Astrocyte (in vitro differentiated cells and primary cell): ENCODE results near the gene TGM1. TPM values are rescaled to one million over a fixed set of nuclear protein-coding genes. Genes with fewer than 3 reads are reported as not detected.

ENCODE experiments used
- DNase-seq: peaks from one replicate; pipeline ENCODE4 v3.0.0-alpha.2; 2010; ENCODE audit warnings: low read depth
- FAIRE-seq: peaks from 2 replicates; lab custom pipeline; 2011; peaks lifted over from hg19 to GRCh38; lab: Jason Lieb, UNC
- H2AFZ ChIP-seq: 2 replicates; pipeline ENCODE4 v1.6.0; 2012; ENCODE audit warnings: low read depth, low read length, inconsistent platforms
- H3K27ac ChIP-seq: 2 replicates; pipeline ENCODE4 v1.5.1; 2011; ENCODE audit warnings: low read depth, low read length, inconsistent platforms
- H3K27me3 ChIP-seq: 2 replicates; pipeline ENCODE4 v1.6.0; 2011; ENCODE audit warnings: low read length, inconsistent platforms; ENCODE audit not compliant: insufficient read depth
- H3K36me3 ChIP-seq: 2 replicates; pipeline ENCODE4 v1.5.1; 2011; ENCODE audit warnings: low read length, inconsistent platforms; ENCODE audit not compliant: insufficient read depth
- H3K4me1 ChIP-seq: 2 replicates; pipeline ENCODE4 v1.5.1; 2011; ENCODE audit warnings: low read length, inconsistent platforms; ENCODE audit not compliant: insufficient read depth
- H3K4me2 ChIP-seq: 2 replicates; pipeline ENCODE4 v1.6.0; 2012; ENCODE audit warnings: low read length, inconsistent platforms
- H3K4me3 ChIP-seq: 2 replicates; pipeline ENCODE4 v1.5.1; 2011; ENCODE audit warnings: low read depth, mild to moderate bottlenecking, low read length, inconsistent platforms; ENCODE audit not compliant: insufficient read depth
- H3K79me2 ChIP-seq: 2 replicates; pipeline ENCODE4 v1.6.0; 2012; ENCODE audit warnings: mild to moderate bottlenecking, low read length, inconsistent platforms; ENCODE audit not compliant: insufficient read depth
- H3K9ac ChIP-seq: 2 replicates; pipeline ENCODE4 v1.6.0; 2012; ENCODE audit warnings: mild to moderate bottlenecking, low read length, inconsistent platforms
- H3K9me3 ChIP-seq: 2 replicates; pipeline ENCODE4 v1.5.1; 2012; ENCODE audit warnings: low read depth, mild to moderate bottlenecking, low read length, inconsistent platforms; ENCODE audit not compliant: insufficient read depth
- H4K20me1 ChIP-seq: 2 replicates; pipeline ENCODE4 v1.6.0; 2012; ENCODE audit warnings: low read length, inconsistent platforms; ENCODE audit not compliant: insufficient read depth
- H3K27ac Mint-ChIP-seq: one replicate; pipeline ENCODE4 v1.8.0; 2021; ENCODE audit warnings: mild to moderate bottlenecking, mixed read lengths; ENCODE audit not compliant: unreplicated experiment
- H3K27me3 Mint-ChIP-seq: one replicate; pipeline ENCODE4 v1.8.0; 2021; ENCODE audit warnings: low read depth, mixed read lengths; ENCODE audit not compliant: unreplicated experiment
- H3K36me3 Mint-ChIP-seq: one replicate; pipeline ENCODE4 v1.8.0; 2021; ENCODE audit warnings: low read depth, mixed read lengths; ENCODE audit not compliant: unreplicated experiment
- H3K4me1 Mint-ChIP-seq: one replicate; pipeline ENCODE4 v1.8.0; 2021; ENCODE audit warnings: low read depth, mixed read lengths; ENCODE audit not compliant: unreplicated experiment
- H3K4me3 Mint-ChIP-seq: one replicate; pipeline ENCODE4 v1.8.0; 2021; ENCODE audit warnings: mild to moderate bottlenecking, moderate library complexity, mixed read lengths; ENCODE audit not compliant: unreplicated experiment
- H3K9me3 Mint-ChIP-seq: one replicate; pipeline ENCODE4 v1.8.0; 2021; ENCODE audit warnings: mild to moderate bottlenecking, mixed read lengths; ENCODE audit not compliant: unreplicated experiment
- EZH2 ChIP-seq: IDR thresholded peaks from 2 replicates; pipeline ENCODE4 v1.6.1; 2012; ENCODE audit warnings: mild to moderate bottlenecking, low read length, inconsistent platforms; ENCODE audit not compliant: insufficient read depth
- total RNA-seq: library from RNA; stranded (reverse); gene quantifications from 2 replicates; pipeline ENCODE4 v1.2.1, GENCODE V29; 2021
- TF ChIP-seq, protein P1 (sequence below): IDR thresholded peaks from 2 replicates; pipeline ENCODE4 v1.5.1; 2011; ENCODE audit warnings: low read depth, mild to moderate bottlenecking, inconsistent platforms, low read length, moderate library complexity; ENCODE audit not compliant: insufficient read depth

TGM1 gene
- total RNA-seq, 1 donor from 2014 or later, result 3.8 TPM

DNA sequence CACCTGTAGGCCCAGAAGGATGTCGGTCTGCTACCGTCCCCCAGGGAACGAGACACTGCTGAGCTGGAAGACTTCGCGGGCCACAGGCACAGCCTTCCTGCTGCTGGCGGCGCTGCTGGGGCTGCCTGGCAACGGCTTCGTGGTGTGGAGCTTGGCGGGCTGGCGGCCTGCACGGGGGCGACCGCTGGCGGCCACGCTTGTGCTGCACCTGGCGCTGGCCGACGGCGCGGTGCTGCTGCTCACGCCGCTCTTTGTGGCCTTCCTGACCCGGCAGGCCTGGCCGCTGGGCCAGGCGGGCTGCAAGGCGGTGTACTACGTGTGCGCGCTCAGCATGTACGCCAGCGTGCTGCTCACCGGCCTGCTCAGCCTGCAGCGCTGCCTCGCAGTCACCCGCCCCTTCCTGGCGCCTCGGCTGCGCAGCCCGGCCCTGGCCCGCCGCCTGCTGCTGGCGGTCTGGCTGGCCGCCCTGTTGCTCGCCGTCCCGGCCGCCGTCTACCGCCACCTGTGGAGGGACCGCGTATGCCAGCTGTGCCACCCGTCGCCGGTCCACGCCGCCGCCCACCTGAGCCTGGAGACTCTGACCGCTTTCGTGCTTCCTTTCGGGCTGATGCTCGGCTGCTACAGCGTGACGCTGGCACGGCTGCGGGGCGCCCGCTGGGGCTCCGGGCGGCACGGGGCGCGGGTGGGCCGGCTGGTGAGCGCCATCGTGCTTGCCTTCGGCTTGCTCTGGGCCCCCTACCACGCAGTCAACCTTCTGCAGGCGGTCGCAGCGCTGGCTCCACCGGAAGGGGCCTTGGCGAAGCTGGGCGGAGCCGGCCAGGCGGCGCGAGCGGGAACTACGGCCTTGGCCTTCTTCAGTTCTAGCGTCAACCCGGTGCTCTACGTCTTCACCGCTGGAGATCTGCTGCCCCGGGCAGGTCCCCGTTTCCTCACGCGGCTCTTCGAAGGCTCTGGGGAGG, 47.9 kb upstream of the TGM1 start, which contains the start of gene LTB4R:
Gene LTB4R (plus strand): TSS at position 857 of the 959 bp plus-strand sequence. CDS start 4,150 bp downstream, outside the sequence.
- Histone ChIP-seq H3K4me2 (peak within 1 kb of the TSS; percentile 78), H3K36me3 (peaks cover 8% of the 10 kb centered on the region), H2AFZ (peak within 1 kb of the TSS; percentile 44), H3K27ac (no peak within 1 kb of the TSS), H3K9me3 (no peaks in the 10 kb centered on the region), H3K27me3 (peaks cover 12% of the 10 kb centered on the region), H3K4me3 (no peak within 1 kb of the TSS), H4K20me1 (peaks cover 48% of the 10 kb centered on the region), H3K79me2 (no peaks in the 10 kb centered on the region), H3K4me1 (peaks cover 16% of the 10 kb centered on the region), H3K9ac (no peak within 1 kb of the TSS)
- Mint-ChIP-seq H3K4me3 (no peak within 1 kb of the TSS), H3K4me1 (peaks cover 8% of the 10 kb centered on the region), H3K27ac (no peak within 1 kb of the TSS), H3K36me3 (peaks cover 17% of the 10 kb centered on the region), H3K9me3 (peaks cover 2% of the 10 kb centered on the region), H3K27me3 (peaks cover 6% of the 10 kb centered on the region)
- FAIRE-seq, result no peak
- peak; percentile 72 for DNase-seq
- TF ChIP-seq EZH2, result no peak
- TF ChIP-seq, protein P1, sequence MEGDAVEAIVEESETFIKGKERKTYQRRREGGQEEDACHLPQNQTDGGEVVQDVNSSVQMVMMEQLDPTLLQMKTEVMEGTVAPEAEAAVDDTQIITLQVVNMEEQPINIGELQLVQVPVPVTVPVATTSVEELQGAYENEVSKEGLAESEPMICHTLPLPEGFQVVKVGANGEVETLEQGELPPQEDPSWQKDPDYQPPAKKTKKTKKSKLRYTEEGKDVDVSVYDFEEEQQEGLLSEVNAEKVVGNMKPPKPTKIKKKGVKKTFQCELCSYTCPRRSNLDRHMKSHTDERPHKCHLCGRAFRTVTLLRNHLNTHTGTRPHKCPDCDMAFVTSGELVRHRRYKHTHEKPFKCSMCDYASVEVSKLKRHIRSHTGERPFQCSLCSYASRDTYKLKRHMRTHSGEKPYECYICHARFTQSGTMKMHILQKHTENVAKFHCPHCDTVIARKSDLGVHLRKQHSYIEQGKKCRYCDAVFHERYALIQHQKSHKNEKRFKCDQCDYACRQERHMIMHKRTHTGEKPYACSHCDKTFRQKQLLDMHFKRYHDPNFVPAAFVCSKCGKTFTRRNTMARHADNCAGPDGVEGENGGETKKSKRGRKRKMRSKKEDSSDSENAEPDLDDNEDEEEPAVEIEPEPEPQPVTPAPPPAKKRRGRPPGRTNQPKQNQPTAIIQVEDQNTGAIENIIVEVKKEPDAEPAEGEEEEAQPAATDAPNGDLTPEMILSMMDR, result no peak

DNA sequence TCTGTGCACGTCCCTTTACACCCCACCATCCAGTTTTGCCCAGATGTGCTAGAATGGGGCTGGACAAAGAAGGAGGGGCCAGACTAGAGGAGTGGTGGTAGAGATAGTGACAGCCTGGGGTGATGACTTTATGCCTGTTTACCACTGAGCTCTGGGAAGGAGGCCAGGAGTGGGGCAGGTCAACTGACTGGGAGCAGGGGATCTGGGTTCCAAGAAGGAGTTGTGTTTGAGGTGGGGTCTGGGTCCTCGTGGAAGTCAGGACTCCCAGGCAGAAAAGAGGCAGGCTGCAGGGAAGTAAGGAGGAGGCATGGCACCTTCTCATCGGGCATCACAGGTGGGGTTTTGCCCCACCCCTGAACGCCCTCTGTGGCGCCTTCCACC, 47.3 kb upstream of the TGM1 start:
- no peak overlapping the region for H3K9ac ChIP-seq
- DNase-seq, result no peak

More for the DNA sequence above, 47.3 kb upstream of the TGM1 start:
- Histone ChIP-seq H4K20me1 (peaks cover 48% of the 10 kb centered on the region), H3K4me3 (no peak overlapping the region), H3K27ac (no peak overlapping the region), H2AFZ (peak overlapping the region; percentile 44), H3K79me2 (no peaks in the 10 kb centered on the region), H3K9me3 (no peaks in the 10 kb centered on the region), H3K4me2 (peak overlapping the region; percentile 78), H3K36me3 (peaks cover 14% of the 10 kb centered on the region), H3K4me1 (peaks cover 16% of the 10 kb centered on the region), H3K27me3 (peaks cover 6% of the 10 kb centered on the region)
- Mint-ChIP-seq H3K4me3 (no peak overlapping the region), H3K36me3 (peaks cover 23% of the 10 kb centered on the region), H3K9me3 (peaks cover 2% of the 10 kb centered on the region), H3K27ac (peak overlapping the region; percentile 66), H3K27me3 (peaks cover 6% of the 10 kb centered on the region), H3K4me1 (peaks cover 8% of the 10 kb centered on the region)
- no peak for TF ChIP-seq EZH2
- TF ChIP-seq, protein P1, result no peak
- no peak for FAIRE-seq
